Right atrium auricular region (tissue), 2 donors: ENCODE measurements around the gene BPIFA2. TPM values are rescaled to one million over a fixed set of nuclear protein-coding genes. Genes with fewer than 3 reads are reported as not detected.
"Not testable (repeated sequence)": the region's sequence is repeated elsewhere in the genome, so short reads cannot be mapped to it uniquely, and the experiment has no call there.

Experiments used
- DNase-seq: peaks from one replicate; pipeline ENCODE4 v3.0.0-alpha.2; 2019; ENCODE audit warnings: low spot score
- H3K27ac ChIP-seq, 2 donors: fragments of 200-600 bp; sonication (generic); 1 replicate in 1 of 2; 2 replicates in 1 of 2; pipeline ENCODE4 v1.5.1; 2016 to 2019
- H3K27me3 ChIP-seq, 2 donors: fragments of 200-600 bp; sonication (generic); one replicate each; pipeline versions ENCODE4 v1.5.1 to v1.6.0; 2017 to 2019
- H3K36me3 ChIP-seq: fragments of 200-600 bp; sonication (generic); one replicate; pipeline ENCODE4 v1.5.1; 2016
- H3K4me1 ChIP-seq, 2 donors: fragments of 200-600 bp; sonication (generic); one replicate each; pipeline versions ENCODE4 v1.5.1 to v1.6.0; 2017 to 2019
- H3K4me3 ChIP-seq, 2 donors: fragments of 200-600 bp; sonication (generic); 1 replicate in 1 of 2; 2 replicates in 1 of 2; pipeline ENCODE4 v1.5.1; 2017 to 2019; ENCODE audit warnings: mild to moderate bottlenecking in 1 of 2, moderate library complexity in 1 of 2
- H3K9me3 ChIP-seq, 2 donors: fragments of 200-600 bp; sonication (generic); one replicate each; pipeline ENCODE4 v1.5.1; 2019
- total RNA-seq, 2 donors: library from RNA; depleted of rRNA; stranded (reverse); fragments of >200 nt; gene quantifications; one replicate each; pipeline ENCODE4 v1.1.0, GENCODE V29; 2016
- TF ChIP-seq, protein P1 (sequence below), 2 donors: fragments of 200-600 bp; sonication (generic); IDR thresholded peaks; one replicate each; pipeline ENCODE4 v1.5.1; 2019; ENCODE audit warnings: antibody characterized with exemption in 2 of 2

Gene BPIFA2
- total RNA-seq, 2 donors from 2014 or later = not detected

DNA sequence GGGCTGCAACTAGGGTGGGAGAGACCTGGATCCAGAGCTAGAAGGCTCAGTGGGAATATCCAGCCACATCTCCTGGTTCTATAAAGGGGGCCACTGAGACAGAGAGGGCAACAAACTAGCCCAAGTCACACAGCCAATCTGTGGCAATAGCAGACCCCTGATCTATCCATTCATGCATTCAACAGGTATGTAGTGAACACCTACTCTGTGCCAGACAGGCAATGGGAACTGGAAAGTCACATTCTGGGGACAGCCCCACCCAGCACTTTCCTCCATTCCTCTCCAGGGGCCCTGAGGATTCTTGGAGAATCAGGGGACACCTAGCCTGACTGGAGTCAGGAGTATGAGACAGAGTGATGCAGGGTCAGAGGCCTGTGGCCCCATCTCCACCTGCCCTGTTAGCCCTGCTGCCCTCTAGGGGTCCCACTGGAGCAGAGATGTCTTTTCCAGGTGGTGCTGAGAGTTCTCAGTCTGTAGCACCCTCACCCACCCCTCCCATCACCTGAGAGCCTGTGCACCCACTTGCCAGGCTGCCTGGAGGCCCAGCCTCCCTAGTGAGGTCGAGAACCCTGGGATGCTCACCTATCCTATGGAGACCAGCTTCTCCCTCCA is 13.6 kb downstream of the BPIFA2 start:
- no peak overlapping the region for H3K27ac ChIP-seq
- TF ChIP-seq, protein P1, sequence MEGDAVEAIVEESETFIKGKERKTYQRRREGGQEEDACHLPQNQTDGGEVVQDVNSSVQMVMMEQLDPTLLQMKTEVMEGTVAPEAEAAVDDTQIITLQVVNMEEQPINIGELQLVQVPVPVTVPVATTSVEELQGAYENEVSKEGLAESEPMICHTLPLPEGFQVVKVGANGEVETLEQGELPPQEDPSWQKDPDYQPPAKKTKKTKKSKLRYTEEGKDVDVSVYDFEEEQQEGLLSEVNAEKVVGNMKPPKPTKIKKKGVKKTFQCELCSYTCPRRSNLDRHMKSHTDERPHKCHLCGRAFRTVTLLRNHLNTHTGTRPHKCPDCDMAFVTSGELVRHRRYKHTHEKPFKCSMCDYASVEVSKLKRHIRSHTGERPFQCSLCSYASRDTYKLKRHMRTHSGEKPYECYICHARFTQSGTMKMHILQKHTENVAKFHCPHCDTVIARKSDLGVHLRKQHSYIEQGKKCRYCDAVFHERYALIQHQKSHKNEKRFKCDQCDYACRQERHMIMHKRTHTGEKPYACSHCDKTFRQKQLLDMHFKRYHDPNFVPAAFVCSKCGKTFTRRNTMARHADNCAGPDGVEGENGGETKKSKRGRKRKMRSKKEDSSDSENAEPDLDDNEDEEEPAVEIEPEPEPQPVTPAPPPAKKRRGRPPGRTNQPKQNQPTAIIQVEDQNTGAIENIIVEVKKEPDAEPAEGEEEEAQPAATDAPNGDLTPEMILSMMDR (IDR thresholded peaks at IDR 0.05) = no peak
- no peak overlapping the region for H3K4me3 ChIP-seq
- H3K27me3 ChIP-seq = no peaks in the 10 kb centered on the region
- no peak for DNase-seq
- no peaks in the 10 kb centered on the region for H3K9me3 ChIP-seq
- no peaks in the 10 kb centered on the region for H3K4me1 ChIP-seq
- H3K36me3 ChIP-seq = no peaks in the 10 kb centered on the region

GRCh38 chr20:33183312-33183711 is 15.4 kb downstream of the BPIFA2 start:
- H3K27me3 ChIP-seq = no peaks in the 10 kb centered on the region
- no peaks in the 10 kb centered on the region for H3K36me3 ChIP-seq
- DNase-seq = no peak
- H3K4me1 ChIP-seq = no peaks in the 10 kb centered on the region
- no peaks in the 10 kb centered on the region for H3K9me3 ChIP-seq
- H3K27ac ChIP-seq = no peak overlapping the region
- H3K4me3 ChIP-seq = no peak overlapping the region
- TF ChIP-seq, protein P1 (IDR thresholded peaks at IDR 0.05) = no peak

- H3K27ac ChIP-seq, DNase-seq, H3K36me3 ChIP-seq, H3K4me3 ChIP-seq, H3K9me3 ChIP-seq, H3K4me1 ChIP-seq, H3K27me3 ChIP-seq: not testable (repeated sequence)
Measured at GRCh38 chr20:33185031-33185590, 17.2 kb downstream of the BPIFA2 start.

DNA sequence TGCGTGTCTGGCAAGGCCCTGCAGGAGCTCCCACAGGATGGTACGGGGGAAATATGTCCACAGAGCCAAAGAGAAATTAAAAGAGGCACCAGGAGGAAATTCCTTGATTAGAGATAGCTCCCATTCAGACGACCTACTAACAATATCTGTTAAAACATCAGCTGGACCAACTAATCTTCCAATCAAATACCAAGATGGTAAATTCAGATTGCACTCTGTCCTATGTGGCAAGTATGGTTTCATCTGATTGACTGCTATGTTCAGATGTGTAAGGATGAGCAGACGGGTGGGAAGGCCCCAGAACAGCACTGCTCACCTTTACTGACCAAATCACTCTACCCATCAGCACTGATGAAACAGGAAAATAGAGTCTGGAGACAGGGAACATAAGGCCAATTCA is 19.5 kb downstream of the BPIFA2 start:
- Histone ChIP-seq H3K4me1 (no peaks in the 10 kb centered on the region), H3K9me3 (no peaks in the 10 kb centered on the region), H3K36me3 (no peaks in the 10 kb centered on the region), H3K27ac (no peak overlapping the region), H3K27me3 (no peaks in the 10 kb centered on the region), H3K4me3 (no peak overlapping the region)
- DNase-seq = no peak
- TF ChIP-seq, protein P1 (IDR thresholded peaks at IDR 0.05) = no peak

GRCh38 chr20:33188421-33188820 is 20.5 kb downstream of the BPIFA2 start:
- H3K27me3 ChIP-seq = no peaks in the 10 kb centered on the region
- no peaks in the 10 kb centered on the region for H3K36me3 ChIP-seq
- DNase-seq = no peak
- no peak overlapping the region for H3K4me3 ChIP-seq
- H3K9me3 ChIP-seq = no peaks in the 10 kb centered on the region
- H3K27ac ChIP-seq = no peak overlapping the region
- H3K4me1 ChIP-seq = no peaks in the 10 kb centered on the region
- TF ChIP-seq, protein P1 (IDR thresholded peaks at IDR 0.05) = no peak

GRCh38 chr20:33191484-33191883 is 23.5 kb downstream of the BPIFA2 start:
- no peak for DNase-seq
- Histone ChIP-seq H3K9me3 (no peaks in the 10 kb centered on the region), H3K27me3 (no peaks in the 10 kb centered on the region), H3K4me3 (no peak overlapping the region), H3K4me1 (no peaks in the 10 kb centered on the region), H3K36me3 (no peaks in the 10 kb centered on the region), H3K27ac (no peak overlapping the region)
- TF ChIP-seq, protein P1 (IDR thresholded peaks at IDR 0.05) = no peak
